Neutrophil (primary cell): ENCODE results near the gene SPEM1.

Experiments used
- H3K27ac ChIP-seq: fragments of 200-600 bp; sonication (generic); 2 replicates; pipeline ENCODE4 v1.5.1; 2016; ENCODE audit warnings: mild to moderate bottlenecking, moderate library complexity
- H3K27me3 ChIP-seq: fragments of 200-600 bp; sonication (generic); 2 replicates; pipeline ENCODE4 v1.6.0; 2016; ENCODE audit warnings: mild to moderate bottlenecking
- H3K36me3 ChIP-seq: fragments of 200-600 bp; sonication (generic); 2 replicates; pipeline ENCODE4 v1.5.1; 2017
- H3K4me1 ChIP-seq, 2 experiments: fragments of 200-600 bp in 1 of 2; sonication (generic) in 1 of 2; 1 replicate in 1 of 2; 2 replicates in 1 of 2; pipeline versions ENCODE4 v1.5.1 to v1.6.1; 2013 to 2016; ENCODE audit warnings: low read depth in 1 of 2, low read length in 1 of 2, mild to moderate bottlenecking in 1 of 2, moderate library complexity in 1 of 2; ENCODE audit not compliant: control insufficient read depth in 1 of 2, insufficient read depth in 1 of 2
- H3K4me3 ChIP-seq, 2 experiments: fragments of 200-600 bp in 1 of 2; sonication (generic) in 1 of 2; 1 replicate in 1 of 2; 2 replicates in 1 of 2; pipeline ENCODE4 v1.5.1; 2013 to 2016; ENCODE audit warnings: low read depth in 1 of 2, low read length in 1 of 2, mild to moderate bottlenecking in 1 of 2, moderate library complexity in 1 of 2
- H3K9me3 ChIP-seq: fragments of 200-600 bp; sonication (generic); 2 replicates; pipeline ENCODE4 v1.5.1; 2016
- TF ChIP-seq, protein P1 (sequence below): fragments of 200-600 bp; sonication (generic); IDR thresholded peaks from 2 replicates; pipeline ENCODE4 v1.5.1; 2016; ENCODE audit warnings: antibody characterized with exemption

Gene SPEM1

DNA sequence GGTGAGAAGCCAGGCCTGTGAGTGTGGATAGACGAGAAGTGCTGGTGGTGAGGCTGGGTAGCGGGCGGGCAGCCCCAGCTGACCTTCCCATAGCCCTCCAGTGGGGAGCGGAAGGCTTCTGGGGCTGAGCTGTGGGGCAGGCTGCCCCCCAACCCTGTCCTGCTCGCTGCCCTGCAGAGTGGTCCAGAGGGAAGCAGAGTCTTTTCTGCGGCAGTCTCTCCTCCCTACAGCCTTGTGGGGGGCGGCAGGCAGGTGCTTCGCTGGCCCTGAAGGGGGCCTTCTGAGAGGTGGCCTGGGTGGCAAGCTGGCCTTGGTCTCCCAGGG lies 8.7 kb upstream of the SPEM1 start:
- Histone ChIP-seq H3K4me1 (no peaks in the 10 kb centered on the region), H3K9me3 (no peaks in the 10 kb centered on the region), H3K27ac (no peak overlapping the region), H3K27me3 (peaks cover 51% of the 10 kb centered on the region), H3K4me3 (no peak overlapping the region), H3K36me3 (no peaks in the 10 kb centered on the region)
- TF ChIP-seq, protein P1, sequence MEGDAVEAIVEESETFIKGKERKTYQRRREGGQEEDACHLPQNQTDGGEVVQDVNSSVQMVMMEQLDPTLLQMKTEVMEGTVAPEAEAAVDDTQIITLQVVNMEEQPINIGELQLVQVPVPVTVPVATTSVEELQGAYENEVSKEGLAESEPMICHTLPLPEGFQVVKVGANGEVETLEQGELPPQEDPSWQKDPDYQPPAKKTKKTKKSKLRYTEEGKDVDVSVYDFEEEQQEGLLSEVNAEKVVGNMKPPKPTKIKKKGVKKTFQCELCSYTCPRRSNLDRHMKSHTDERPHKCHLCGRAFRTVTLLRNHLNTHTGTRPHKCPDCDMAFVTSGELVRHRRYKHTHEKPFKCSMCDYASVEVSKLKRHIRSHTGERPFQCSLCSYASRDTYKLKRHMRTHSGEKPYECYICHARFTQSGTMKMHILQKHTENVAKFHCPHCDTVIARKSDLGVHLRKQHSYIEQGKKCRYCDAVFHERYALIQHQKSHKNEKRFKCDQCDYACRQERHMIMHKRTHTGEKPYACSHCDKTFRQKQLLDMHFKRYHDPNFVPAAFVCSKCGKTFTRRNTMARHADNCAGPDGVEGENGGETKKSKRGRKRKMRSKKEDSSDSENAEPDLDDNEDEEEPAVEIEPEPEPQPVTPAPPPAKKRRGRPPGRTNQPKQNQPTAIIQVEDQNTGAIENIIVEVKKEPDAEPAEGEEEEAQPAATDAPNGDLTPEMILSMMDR: no peak

DNA sequence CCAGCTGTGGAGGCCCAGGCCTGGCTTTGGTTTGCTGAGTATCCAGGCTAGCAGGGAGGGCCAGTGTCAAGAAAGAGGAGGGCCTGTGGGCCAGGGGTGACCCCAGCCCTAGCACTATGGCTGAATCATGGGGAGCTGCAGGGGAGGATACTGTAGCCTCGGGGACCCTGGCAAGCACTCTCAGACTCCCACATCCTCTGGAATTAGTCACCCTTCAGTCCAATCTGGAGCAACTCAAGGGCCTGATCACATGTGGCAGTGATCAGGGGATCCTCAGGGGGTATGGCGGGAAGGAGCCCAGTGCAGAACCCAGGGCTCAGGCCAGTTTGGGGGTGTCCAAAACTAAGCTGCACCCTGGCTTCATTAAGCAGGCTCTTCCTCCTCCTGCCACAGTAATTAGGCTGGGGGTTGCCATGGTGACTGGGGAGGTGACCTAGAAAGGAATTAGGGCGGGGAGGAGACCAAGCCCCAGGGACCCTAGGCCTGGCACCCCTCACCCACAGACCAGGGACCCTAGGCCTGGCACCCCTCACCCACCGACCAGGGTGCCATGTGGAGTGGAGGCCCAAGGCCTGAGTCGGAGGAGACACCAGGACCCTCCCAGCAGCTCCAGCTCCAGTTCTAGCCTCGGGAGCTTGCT lies 6.7 kb upstream of the SPEM1 start:
- H3K36me3 ChIP-seq: no peaks in the 10 kb centered on the region
- H3K4me3 ChIP-seq: no peak overlapping the region
- TF ChIP-seq, protein P1: no peak

DNA sequence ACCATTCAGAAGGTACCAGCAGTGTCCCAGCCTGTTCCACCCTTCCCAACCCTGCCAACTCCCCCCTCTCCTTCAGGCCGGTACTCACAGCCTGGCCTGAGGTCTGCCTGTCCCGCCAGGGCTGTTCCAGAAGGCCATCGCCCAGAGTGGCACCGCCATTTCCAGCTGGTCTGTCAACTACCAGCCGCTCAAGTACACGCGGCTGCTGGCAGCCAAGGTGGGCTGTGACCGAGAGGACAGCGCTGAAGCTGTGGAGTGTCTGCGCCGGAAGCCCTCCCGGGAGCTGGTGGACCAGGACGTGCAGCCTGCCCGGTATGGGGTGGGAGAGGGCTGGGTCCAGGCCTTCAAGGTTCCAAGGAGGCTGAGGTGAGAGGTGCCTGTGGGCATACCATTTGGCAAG lies 5.3 kb upstream of the SPEM1 start:
- H3K36me3 ChIP-seq: no peaks in the 10 kb centered on the region
- TF ChIP-seq, protein P1: no peak
- H3K27me3 ChIP-seq: peaks cover 17% of the 10 kb centered on the region
- H3K4me3 ChIP-seq: no peak overlapping the region
- H3K4me1 ChIP-seq: no peaks in the 10 kb centered on the region
- no peaks in the 10 kb centered on the region for H3K9me3 ChIP-seq
- H3K27ac ChIP-seq: no peak overlapping the region

More for the DNA sequence above, 6.7 kb upstream of the SPEM1 start:
- peaks cover 30% of the 10 kb centered on the region for H3K27me3 ChIP-seq
- no peaks in the 10 kb centered on the region for H3K4me1 ChIP-seq
- no peaks in the 10 kb centered on the region for H3K9me3 ChIP-seq
- H3K27ac ChIP-seq: no peak overlapping the region

DNA sequence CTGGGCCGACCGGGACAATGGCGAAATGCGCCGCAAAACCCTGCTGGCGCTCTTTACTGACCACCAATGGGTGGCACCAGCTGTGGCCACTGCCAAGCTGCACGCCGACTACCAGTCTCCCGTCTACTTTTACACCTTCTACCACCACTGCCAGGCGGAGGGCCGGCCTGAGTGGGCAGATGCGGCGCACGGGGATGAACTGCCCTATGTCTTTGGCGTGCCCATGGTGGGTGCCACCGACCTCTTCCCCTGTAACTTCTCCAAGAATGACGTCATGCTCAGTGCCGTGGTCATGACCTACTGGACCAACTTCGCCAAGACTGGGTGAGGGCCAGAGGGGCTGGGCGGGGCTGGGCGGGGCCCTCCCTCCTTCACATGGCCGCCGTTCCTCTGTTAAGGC lies 4.3 kb upstream of the SPEM1 start:
- Histone ChIP-seq H3K27ac (no peak overlapping the region), H3K27me3 (peaks cover 9% of the 10 kb centered on the region), H3K9me3 (no peaks in the 10 kb centered on the region), H3K36me3 (no peaks in the 10 kb centered on the region), H3K4me1 (no peaks in the 10 kb centered on the region), H3K4me3 (no peak overlapping the region)
- TF ChIP-seq, protein P1: no peak

DNA sequence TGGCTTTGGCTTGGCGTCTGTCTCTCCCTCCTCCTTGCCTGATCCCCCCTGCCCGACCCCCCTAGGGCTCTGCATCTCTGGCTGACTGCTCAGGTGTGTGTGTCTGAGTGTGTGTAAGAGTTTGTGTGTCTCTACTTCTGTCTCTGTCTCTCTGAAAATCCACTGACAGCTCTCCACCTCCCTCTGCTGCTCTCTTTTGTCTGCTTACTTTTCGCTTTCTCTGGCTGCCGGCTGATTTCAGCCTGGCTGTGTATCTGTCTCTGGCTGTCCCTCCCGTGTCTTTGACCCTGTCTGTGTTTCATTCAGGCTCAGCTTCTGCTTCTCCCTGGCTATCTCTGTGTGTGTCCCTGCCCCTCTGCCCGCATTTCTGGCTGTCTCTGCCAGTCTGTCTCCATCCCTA lies 3.8 kb upstream of the SPEM1 start:
- TF ChIP-seq, protein P1: no peak
- H3K27ac ChIP-seq: no peak overlapping the region
- no peaks in the 10 kb centered on the region for H3K4me1 ChIP-seq
- H3K9me3 ChIP-seq: no peaks in the 10 kb centered on the region
- no peak overlapping the region for H3K4me3 ChIP-seq
- peaks cover 4% of the 10 kb centered on the region for H3K27me3 ChIP-seq
- H3K36me3 ChIP-seq: no peaks in the 10 kb centered on the region
